ENCODE results near the gene BOK. TPM values are rescaled to one million over a fixed set of nuclear protein-coding genes. Genes with fewer than 3 reads are reported as not detected.

BOK gene
- total and polyA plus RNA-seq, 9 of the 15 experiments (the other 6 are each of a cell fraction or from before 2014, with no cell fraction given) = 0.03 to 3.3 (median 2.0) TPM; not detected in 1

DNA sequence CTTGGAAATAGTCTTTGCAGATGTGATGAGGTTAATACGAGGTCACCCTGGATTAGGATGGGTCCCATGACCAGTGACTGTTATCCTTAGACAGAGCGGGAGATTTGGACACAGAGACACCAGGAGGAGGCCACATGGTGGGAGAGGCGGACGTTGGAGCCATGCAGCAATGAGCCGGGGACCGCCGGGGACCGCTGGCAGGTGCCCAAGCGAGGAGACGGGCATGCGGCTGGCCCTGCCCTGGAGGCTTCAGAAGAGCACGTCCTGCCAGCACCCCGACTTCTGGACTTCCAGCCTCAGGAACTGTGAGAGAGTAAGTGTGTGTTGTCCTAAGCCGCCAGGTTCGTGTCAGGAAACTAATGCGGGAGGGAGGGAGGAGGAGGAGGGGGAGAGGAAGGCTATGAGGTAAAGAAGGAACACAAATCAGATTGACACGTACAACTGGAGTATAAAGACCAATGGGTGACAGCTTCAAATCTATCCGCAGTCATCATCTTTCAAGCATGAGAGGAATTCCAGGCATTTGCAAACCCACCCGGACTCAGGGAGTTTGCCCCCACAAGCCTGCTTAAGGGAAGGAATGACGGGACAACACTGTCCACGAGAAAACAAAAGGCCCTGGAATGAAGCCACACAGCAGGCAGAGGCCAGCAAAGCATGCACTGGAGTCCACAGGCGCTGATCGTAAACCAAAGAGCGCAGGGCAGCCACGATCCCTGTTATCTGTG is 11.6 kb upstream of the BOK start (continued):
- TF ChIP-seq MEIS2 (IDR thresholded peaks at IDR 0.05; ENCODE audit: partially characterized antibody) (peak; percentile 37), ZNF121 (CRISPR knock-in tag; conservative IDR thresholded peaks at IDR 0.05) (no peak), TCFL5 (CRISPR knock-in tag; conservative IDR thresholded peaks at IDR 0.05) (no peak), SAFB2 (IDR thresholded peaks at IDR 0.05; ENCODE audit: borderline replicate concordance, low read depth, low read length, severe bottlenecking) (no peak), ZNF507 (tag; conservative IDR thresholded peaks at IDR 0.05) (no peak), HDAC8 (tag; IDR thresholded peaks at IDR 0.05) (no peak), NFYB (IDR thresholded peaks at IDR 0.05; ENCODE audit: extremely low read depth, insufficient read length) (no peak), STAG1 (CRISPR knock-in tag; IDR thresholded peaks at IDR 0.05; ENCODE audit: borderline replicate concordance) (no peak), L3MBTL2 (IDR thresholded peaks at IDR 0.05) (peak; percentile 88), EP300 (IDR thresholded peaks at IDR 0.05; ENCODE audit: low read length) (no peak), EGR1 (conservative IDR thresholded peaks at IDR 0.05) (no peak)
- TF ChIP-seq, protein P1, sequence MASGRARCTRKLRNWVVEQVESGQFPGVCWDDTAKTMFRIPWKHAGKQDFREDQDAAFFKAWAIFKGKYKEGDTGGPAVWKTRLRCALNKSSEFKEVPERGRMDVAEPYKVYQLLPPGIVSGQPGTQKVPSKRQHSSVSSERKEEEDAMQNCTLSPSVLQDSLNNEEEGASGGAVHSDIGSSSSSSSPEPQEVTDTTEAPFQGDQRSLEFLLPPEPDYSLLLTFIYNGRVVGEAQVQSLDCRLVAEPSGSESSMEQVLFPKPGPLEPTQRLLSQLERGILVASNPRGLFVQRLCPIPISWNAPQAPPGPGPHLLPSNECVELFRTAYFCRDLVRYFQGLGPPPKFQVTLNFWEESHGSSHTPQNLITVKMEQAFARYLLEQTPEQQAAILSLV (tag; IDR thresholded peaks at IDR 0.05) = no peak
- TF ChIP-seq, protein P2, sequence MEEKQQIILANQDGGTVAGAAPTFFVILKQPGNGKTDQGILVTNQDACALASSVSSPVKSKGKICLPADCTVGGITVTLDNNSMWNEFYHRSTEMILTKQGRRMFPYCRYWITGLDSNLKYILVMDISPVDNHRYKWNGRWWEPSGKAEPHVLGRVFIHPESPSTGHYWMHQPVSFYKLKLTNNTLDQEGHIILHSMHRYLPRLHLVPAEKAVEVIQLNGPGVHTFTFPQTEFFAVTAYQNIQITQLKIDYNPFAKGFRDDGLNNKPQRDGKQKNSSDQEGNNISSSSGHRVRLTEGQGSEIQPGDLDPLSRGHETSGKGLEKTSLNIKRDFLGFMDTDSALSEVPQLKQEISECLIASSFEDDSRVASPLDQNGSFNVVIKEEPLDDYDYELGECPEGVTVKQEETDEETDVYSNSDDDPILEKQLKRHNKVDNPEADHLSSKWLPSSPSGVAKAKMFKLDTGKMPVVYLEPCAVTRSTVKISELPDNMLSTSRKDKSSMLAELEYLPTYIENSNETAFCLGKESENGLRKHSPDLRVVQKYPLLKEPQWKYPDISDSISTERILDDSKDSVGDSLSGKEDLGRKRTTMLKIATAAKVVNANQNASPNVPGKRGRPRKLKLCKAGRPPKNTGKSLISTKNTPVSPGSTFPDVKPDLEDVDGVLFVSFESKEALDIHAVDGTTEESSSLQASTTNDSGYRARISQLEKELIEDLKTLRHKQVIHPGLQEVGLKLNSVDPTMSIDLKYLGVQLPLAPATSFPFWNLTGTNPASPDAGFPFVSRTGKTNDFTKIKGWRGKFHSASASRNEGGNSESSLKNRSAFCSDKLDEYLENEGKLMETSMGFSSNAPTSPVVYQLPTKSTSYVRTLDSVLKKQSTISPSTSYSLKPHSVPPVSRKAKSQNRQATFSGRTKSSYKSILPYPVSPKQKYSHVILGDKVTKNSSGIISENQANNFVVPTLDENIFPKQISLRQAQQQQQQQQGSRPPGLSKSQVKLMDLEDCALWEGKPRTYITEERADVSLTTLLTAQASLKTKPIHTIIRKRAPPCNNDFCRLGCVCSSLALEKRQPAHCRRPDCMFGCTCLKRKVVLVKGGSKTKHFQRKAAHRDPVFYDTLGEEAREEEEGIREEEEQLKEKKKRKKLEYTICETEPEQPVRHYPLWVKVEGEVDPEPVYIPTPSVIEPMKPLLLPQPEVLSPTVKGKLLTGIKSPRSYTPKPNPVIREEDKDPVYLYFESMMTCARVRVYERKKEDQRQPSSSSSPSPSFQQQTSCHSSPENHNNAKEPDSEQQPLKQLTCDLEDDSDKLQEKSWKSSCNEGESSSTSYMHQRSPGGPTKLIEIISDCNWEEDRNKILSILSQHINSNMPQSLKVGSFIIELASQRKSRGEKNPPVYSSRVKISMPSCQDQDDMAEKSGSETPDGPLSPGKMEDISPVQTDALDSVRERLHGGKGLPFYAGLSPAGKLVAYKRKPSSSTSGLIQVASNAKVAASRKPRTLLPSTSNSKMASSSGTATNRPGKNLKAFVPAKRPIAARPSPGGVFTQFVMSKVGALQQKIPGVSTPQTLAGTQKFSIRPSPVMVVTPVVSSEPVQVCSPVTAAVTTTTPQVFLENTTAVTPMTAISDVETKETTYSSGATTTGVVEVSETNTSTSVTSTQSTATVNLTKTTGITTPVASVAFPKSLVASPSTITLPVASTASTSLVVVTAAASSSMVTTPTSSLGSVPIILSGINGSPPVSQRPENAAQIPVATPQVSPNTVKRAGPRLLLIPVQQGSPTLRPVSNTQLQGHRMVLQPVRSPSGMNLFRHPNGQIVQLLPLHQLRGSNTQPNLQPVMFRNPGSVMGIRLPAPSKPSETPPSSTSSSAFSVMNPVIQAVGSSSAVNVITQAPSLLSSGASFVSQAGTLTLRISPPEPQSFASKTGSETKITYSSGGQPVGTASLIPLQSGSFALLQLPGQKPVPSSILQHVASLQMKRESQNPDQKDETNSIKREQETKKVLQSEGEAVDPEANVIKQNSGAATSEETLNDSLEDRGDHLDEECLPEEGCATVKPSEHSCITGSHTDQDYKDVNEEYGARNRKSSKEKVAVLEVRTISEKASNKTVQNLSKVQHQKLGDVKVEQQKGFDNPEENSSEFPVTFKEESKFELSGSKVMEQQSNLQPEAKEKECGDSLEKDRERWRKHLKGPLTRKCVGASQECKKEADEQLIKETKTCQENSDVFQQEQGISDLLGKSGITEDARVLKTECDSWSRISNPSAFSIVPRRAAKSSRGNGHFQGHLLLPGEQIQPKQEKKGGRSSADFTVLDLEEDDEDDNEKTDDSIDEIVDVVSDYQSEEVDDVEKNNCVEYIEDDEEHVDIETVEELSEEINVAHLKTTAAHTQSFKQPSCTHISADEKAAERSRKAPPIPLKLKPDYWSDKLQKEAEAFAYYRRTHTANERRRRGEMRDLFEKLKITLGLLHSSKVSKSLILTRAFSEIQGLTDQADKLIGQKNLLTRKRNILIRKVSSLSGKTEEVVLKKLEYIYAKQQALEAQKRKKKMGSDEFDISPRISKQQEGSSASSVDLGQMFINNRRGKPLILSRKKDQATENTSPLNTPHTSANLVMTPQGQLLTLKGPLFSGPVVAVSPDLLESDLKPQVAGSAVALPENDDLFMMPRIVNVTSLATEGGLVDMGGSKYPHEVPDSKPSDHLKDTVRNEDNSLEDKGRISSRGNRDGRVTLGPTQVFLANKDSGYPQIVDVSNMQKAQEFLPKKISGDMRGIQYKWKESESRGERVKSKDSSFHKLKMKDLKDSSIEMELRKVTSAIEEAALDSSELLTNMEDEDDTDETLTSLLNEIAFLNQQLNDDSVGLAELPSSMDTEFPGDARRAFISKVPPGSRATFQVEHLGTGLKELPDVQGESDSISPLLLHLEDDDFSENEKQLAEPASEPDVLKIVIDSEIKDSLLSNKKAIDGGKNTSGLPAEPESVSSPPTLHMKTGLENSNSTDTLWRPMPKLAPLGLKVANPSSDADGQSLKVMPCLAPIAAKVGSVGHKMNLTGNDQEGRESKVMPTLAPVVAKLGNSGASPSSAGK (IDR thresholded peaks at IDR 0.05) = peak; percentile 88
- TF ChIP-seq, protein P3, sequence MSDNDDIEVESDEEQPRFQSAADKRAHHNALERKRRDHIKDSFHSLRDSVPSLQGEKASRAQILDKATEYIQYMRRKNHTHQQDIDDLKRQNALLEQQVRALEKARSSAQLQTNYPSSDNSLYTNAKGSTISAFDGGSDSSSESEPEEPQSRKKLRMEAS (CRISPR knock-in tag; IDR thresholded peaks at IDR 0.05) = peak; percentile 69

Measured in K562 (cell line).